Fibroblast of lung (primary cell): ENCODE results near the gene APOO.

Experiments
- EZH2 ChIP-seq: IDR thresholded peaks from 2 replicates; pipeline ENCODE4 v1.5.1; 2012; ENCODE audit warnings: low read length, control low read depth, mild to moderate bottlenecking; ENCODE audit errors: missing control alignments
- TF ChIP-seq, protein P1 (sequence below), 2 donors: IDR thresholded peaks in 1 of 2; conservative IDR thresholded peaks in 1 of 2; 1 replicate in 1 of 2; 2 replicates in 1 of 2; pipeline ENCODE4 v1.5.1; 2011 to 2012; ENCODE audit warnings: low read length in 2 of 2, control low read depth in 1 of 2, inconsistent platforms in 1 of 2, low read depth in 1 of 2, mild to moderate bottlenecking in 1 of 2

- TF ChIP-seq, protein P1, sequence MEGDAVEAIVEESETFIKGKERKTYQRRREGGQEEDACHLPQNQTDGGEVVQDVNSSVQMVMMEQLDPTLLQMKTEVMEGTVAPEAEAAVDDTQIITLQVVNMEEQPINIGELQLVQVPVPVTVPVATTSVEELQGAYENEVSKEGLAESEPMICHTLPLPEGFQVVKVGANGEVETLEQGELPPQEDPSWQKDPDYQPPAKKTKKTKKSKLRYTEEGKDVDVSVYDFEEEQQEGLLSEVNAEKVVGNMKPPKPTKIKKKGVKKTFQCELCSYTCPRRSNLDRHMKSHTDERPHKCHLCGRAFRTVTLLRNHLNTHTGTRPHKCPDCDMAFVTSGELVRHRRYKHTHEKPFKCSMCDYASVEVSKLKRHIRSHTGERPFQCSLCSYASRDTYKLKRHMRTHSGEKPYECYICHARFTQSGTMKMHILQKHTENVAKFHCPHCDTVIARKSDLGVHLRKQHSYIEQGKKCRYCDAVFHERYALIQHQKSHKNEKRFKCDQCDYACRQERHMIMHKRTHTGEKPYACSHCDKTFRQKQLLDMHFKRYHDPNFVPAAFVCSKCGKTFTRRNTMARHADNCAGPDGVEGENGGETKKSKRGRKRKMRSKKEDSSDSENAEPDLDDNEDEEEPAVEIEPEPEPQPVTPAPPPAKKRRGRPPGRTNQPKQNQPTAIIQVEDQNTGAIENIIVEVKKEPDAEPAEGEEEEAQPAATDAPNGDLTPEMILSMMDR (conservative IDR thresholded peaks at IDR 0.05 in 1 of 2, IDR thresholded peaks at IDR 0.05 in 1 of 2; ENCODE audit: low read depth in 1 of 2, low read length in 2 of 2) = no peak
- no peak for TF ChIP-seq EZH2
Measured at GRCh38 chrX:23795221-23795620, 112.5 kb downstream of the APOO start.
